Calu3 (cell line): ENCODE data around the gene SCRT2. TPM values are rescaled to one million over a fixed set of nuclear protein-coding genes. Genes with fewer than 3 reads are reported as not detected.

Experiments
- BruUV-seq: library from RNA; stranded (reverse); fragments of 400-500 nt; replicated peaks from 2 replicates; lab custom pipeline; 2021; lab: Mats Ljungman, UMichigan
- CTCF ChIA-PET: fragments of 300-600 bp; sonication (Branson Sonifier 250); formaldehyde crosslinking; loops from one replicate; lab custom pipeline; 2022; ENCODE audit warnings: antibody characterized with exemption; lab: Charles Lee
- DNase-seq: peaks from one replicate; pipeline ENCODE4 v3.0.0; 2022
- H3K27ac Mint-ChIP-seq: one replicate; pipeline ENCODE4 v1.8.0; 2022; ENCODE audit warnings: mixed read lengths; ENCODE audit not compliant: unreplicated experiment
- H3K27me3 Mint-ChIP-seq: one replicate; pipeline ENCODE4 v1.8.0; 2022; ENCODE audit warnings: mixed read lengths; ENCODE audit not compliant: unreplicated experiment
- H3K36me3 Mint-ChIP-seq: one replicate; pipeline ENCODE4 v1.8.0; 2022; ENCODE audit warnings: mild to moderate bottlenecking, moderate library complexity, mixed read lengths; ENCODE audit not compliant: insufficient read depth, unreplicated experiment
- H3K4me1 Mint-ChIP-seq: one replicate; pipeline ENCODE4 v1.8.0; 2022; ENCODE audit warnings: mild to moderate bottlenecking, low read depth, mixed read lengths; ENCODE audit not compliant: unreplicated experiment
- H3K4me3 Mint-ChIP-seq: one replicate; pipeline ENCODE4 v1.8.0; 2022; ENCODE audit warnings: mild to moderate bottlenecking, low read depth, moderate library complexity, mixed read lengths; ENCODE audit not compliant: unreplicated experiment
- H3K9me3 Mint-ChIP-seq: one replicate; pipeline ENCODE4 v1.8.0; 2022; ENCODE audit warnings: low read depth, mixed read lengths; ENCODE audit not compliant: unreplicated experiment
- intact Hi-C: fragments of 100-400 bp; cut with micrococcal nuclease; formaldehyde crosslinking; loops from one replicate; pipeline ENCODE4 v1.10.0; 2022; ENCODE audit not compliant: unreplicated experiment
- total RNA-seq: library from RNA; stranded (reverse); gene quantifications from 2 replicates; pipeline ENCODE4 v1.2.3, GENCODE V29; 2022
- TF ChIP-seq, protein P1 (sequence below): fragments of 200-600 bp; IDR thresholded peaks from one replicate; pipeline ENCODE4 v1.8.0; 2022; ENCODE audit warnings: antibody characterized with exemption; ENCODE audit not compliant: unreplicated experiment

The SCRT2 gene
- total RNA-seq, 1 experiment from 2014 or later, result not detected

DNA sequence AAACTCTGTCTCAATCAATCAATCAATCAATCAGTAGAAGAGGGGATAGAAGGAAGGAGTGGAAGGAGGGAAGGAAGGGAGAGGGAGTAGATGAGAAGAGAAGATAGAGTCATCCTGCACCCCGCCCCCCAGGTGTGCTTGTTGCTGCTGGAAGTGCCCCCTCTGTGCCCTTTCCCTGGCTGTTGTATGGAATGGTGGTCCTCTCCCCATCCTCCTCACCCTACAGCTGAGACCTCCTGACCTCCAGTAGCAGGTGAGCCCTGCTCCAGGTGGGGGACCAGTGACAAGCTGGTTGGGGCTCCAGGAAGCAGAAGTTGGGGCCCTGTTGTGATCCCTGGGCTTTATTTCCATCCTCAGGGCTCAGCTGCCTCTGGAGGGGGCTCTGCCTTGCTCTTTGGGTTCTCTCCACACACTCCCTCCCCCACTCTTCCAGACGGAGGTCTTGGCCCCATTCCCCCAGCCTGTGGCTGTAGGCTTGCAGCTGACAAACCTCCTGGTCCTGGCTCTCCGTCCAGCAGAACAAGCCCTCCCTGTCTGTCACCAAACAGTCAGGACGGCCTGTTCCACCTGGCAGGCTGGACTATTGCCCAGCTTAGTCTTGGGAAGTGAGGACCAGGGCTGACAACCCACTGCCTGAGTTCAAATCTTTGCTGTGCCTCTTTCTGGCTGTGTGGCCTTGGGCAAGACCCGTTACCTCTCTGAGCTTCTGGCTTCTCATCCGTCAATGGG, 26.0 kb upstream of the SCRT2 start:
- H3K4me1 Mint-ChIP-seq, result no peaks in the 10 kb centered on the region
- no peaks in the 10 kb centered on the region for H3K27me3 Mint-ChIP-seq
- H3K36me3 Mint-ChIP-seq, result no peaks in the 10 kb centered on the region
- no peak overlapping the region for H3K27ac Mint-ChIP-seq
- DNase-seq, result no peak
- intact Hi-C loops, result no loop called here
- H3K9me3 Mint-ChIP-seq, result no peaks in the 10 kb centered on the region
- TF ChIP-seq, protein P1, sequence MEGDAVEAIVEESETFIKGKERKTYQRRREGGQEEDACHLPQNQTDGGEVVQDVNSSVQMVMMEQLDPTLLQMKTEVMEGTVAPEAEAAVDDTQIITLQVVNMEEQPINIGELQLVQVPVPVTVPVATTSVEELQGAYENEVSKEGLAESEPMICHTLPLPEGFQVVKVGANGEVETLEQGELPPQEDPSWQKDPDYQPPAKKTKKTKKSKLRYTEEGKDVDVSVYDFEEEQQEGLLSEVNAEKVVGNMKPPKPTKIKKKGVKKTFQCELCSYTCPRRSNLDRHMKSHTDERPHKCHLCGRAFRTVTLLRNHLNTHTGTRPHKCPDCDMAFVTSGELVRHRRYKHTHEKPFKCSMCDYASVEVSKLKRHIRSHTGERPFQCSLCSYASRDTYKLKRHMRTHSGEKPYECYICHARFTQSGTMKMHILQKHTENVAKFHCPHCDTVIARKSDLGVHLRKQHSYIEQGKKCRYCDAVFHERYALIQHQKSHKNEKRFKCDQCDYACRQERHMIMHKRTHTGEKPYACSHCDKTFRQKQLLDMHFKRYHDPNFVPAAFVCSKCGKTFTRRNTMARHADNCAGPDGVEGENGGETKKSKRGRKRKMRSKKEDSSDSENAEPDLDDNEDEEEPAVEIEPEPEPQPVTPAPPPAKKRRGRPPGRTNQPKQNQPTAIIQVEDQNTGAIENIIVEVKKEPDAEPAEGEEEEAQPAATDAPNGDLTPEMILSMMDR, result no peak
- H3K4me3 Mint-ChIP-seq, result no peak overlapping the region
- CTCF ChIA-PET, result no interaction called here
- no TSS peak for BruUV-seq

GRCh38 chr20:699811-700338, 24.3 kb upstream of the SCRT2 start:
- no peak overlapping the region for H3K4me3 Mint-ChIP-seq
- H3K4me1 Mint-ChIP-seq, result peaks cover 11% of the 10 kb centered on the region
- no peak for DNase-seq
- BruUV-seq, result no TSS peak
- CTCF ChIA-PET, result interaction anchor here (0.6 to 0.8 kb wide), 2 partner anchors 33 kb away, joined by 3 read pairs; no protein-coding TSS in a partner anchor
- H3K9me3 Mint-ChIP-seq, result no peaks in the 10 kb centered on the region
- TF ChIP-seq, protein P1, result no peak
- no peaks in the 10 kb centered on the region for H3K27me3 Mint-ChIP-seq
- H3K27ac Mint-ChIP-seq, result no peak overlapping the region
- intact Hi-C loops, result no loop called here
- peaks cover 4% of the 10 kb centered on the region for H3K36me3 Mint-ChIP-seq

GRCh38 chr20:699342-699741, 23.7 kb upstream of the SCRT2 start:
- CTCF ChIA-PET, result interaction anchor here (0.8 kb wide), 1 partner anchor 32 kb away, joined by 3 read pairs; no protein-coding TSS in a partner anchor
- H3K27me3 Mint-ChIP-seq, result no peaks in the 10 kb centered on the region
- peaks cover 6% of the 10 kb centered on the region for H3K36me3 Mint-ChIP-seq
- intact Hi-C loops, result no loop called here
- TF ChIP-seq, protein P1, result no peak
- no TSS peak for BruUV-seq
- no peak overlapping the region for H3K27ac Mint-ChIP-seq
- no peak overlapping the region for H3K4me3 Mint-ChIP-seq
- H3K9me3 Mint-ChIP-seq, result no peaks in the 10 kb centered on the region
- H3K4me1 Mint-ChIP-seq, result peaks cover 16% of the 10 kb centered on the region
- DNase-seq, result no peak

- Mint-ChIP-seq H3K4me3 (no peak overlapping the region), H3K4me1 (peaks cover 21% of the 10 kb centered on the region), H3K9me3 (no peaks in the 10 kb centered on the region), H3K27ac (no peak overlapping the region), H3K36me3 (peaks cover 6% of the 10 kb centered on the region), H3K27me3 (no peaks in the 10 kb centered on the region)
- TF ChIP-seq, protein P1, result no peak
- no TSS peak for BruUV-seq
- intact Hi-C loops, result no loop called here
- DNase-seq, result no peak
- CTCF ChIA-PET, result no interaction called here
Observed at GRCh38 chr20:698276-698675, 22.7 kb upstream of the SCRT2 start.
